ENCODE data around the gene BORCS5. TPM values are rescaled to one million over a fixed set of nuclear protein-coding genes. Genes with fewer than 3 reads are reported as not detected.

BORCS5 gene
- 12.6 and 23.3 TPM in 2 replicates for total RNA-seq

GRCh38 chr12:12356896-12357718 lies at the start of gene BORCS5:
Gene BORCS5, plus strand, starts transcription at chr12:12357078. Its CDS starts 374 bp downstream, at chr12:12357452.

DNA sequence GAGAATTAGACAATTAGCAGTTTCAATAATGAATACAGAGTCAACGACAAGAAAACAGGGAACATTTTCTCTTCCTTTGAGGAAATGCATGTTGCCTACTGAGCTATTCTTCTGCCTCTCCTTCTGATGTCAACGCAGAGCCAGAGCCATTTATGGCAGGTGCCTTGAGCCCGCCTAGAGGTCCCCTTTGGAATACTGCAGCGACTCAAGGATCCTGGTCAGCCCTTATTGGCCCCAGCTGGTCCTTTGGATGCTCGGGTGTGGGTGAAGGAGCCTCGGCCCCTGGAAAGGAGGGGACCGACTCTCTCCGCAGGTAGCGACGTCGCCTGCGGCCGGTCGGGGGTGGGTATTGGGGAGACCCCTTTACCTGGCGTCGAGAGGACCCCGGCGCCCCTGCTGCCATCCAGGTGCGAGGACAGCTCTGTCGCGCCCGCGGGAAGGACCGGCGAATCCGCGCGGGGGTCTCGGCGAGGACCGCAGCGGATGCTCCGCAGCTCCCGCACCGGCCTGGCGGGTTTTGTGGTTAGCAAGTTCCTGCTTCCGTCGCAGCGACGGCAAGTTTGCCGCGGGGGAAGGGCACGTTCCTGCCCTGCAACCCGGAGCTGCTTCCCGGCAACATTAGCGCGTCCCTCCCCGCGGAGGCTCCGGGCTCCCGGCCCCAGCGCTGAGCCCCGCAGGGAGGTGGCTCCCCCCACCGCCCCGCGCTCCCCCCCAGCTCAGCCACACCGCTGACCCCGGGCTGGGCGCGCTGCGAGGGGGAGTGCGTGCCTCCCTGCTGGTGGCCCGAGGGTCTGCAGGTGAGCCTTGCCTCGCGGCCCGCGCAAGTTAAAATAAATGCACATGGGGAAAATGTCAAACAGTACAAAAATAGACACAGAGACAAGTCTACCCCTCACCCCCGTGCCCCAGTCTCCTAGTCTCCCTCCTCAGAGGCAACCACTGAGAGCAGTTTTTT lies 6.9 kb upstream of the BORCS5 start, which contains the start of gene MANSC1:
TSS of gene MANSC1 (minus strand) at position 532 of the 955 bp plus-strand sequence. CDS start 6,928 bp downstream, outside the sequence.

Other genes with a start within 250 kb of the BORCS5 start
- gene LRP6, start 90.0 kb upstream of the BORCS5 start, total RNA-seq, result 40.4 and 44.0 TPM in 2 replicates
- 0.95 and 1.1 TPM in 2 replicates for gene MANSC1, start 6.8 kb upstream of the BORCS5 start, total RNA-seq
- 4.6 and 6.7 TPM in 2 replicates for gene DUSP16, start 205.8 kb downstream of the BORCS5 start, total RNA-seq